A549 (cell line): Measurements from ENCODE around the gene TRIM13. TPM values are rescaled to one million over a fixed set of nuclear protein-coding genes. Genes with fewer than 3 reads are reported as not detected.

Experiments used
- ATAC-seq, 2 experiments: fragments of 200-7000 bp in 1 of 2; fragments of >200 bp in 1 of 2; cut with Nextera tagmentation in 1 of 2; cut with Tn5 transposase in 1 of 2; 3 replicates each; pipeline versions ENCODE4 v1.8.0 to v1.9.1; 2018 to 2020; ENCODE audit warnings: mild to moderate bottlenecking in 1 of 2, moderate library complexity in 1 of 2
- CTCF ChIA-PET: fragments of 300-600 bp; sonication (Branson Sonifier 250); formaldehyde crosslinking; extraction: SDS; loops from one replicate; lab custom pipeline; 2021; ENCODE audit warnings: antibody characterized with exemption, inconsistent platforms; lab: Yijun Ruan, JAX
- POLR2A ChIA-PET: fragments of 350-600 bp; formaldehyde crosslinking; extraction: SDS; loops from one replicate; lab custom pipeline; 2021; ENCODE audit warnings: antibody characterized with exemption, inconsistent platforms; lab: Yijun Ruan, JAX
- DNase-seq, 2 experiments: peaks; one replicate each; pipeline versions ENCODE4 v3.0.0 to v3.0.0-alpha.2; 2011 to 2016; ENCODE audit warnings: low read depth in 1 of 2, low spot score in 1 of 2
- FAIRE-seq: peaks from 2 replicates; lab custom pipeline; 2011; peaks lifted over from hg19 to GRCh38; lab: Jason Lieb, UNC
- H3K27ac ChIP-seq, 2 experiments: fragments of >200 bp; sonication (Bioruptor Twin); formaldehyde crosslinking; 3 replicates each; pipeline ENCODE4 v1.5.1; 2016 to 2017
- H3K4me1 ChIP-seq: fragments of >200 bp; sonication (Bioruptor Twin); formaldehyde crosslinking; 3 replicates; pipeline ENCODE4 v1.6.1; 2016
- H3K4me2 ChIP-seq: fragments of >200 bp; sonication (Bioruptor Twin); formaldehyde crosslinking; 3 replicates; pipeline ENCODE4 v1.6.1; 2016
- H3K4me3 ChIP-seq: fragments of >200 bp; sonication (Bioruptor Twin); formaldehyde crosslinking; 3 replicates; pipeline ENCODE4 v1.5.1; 2016
- H3K9me3 ChIP-seq: fragments of >200 bp; sonication (Bioruptor Twin); formaldehyde crosslinking; 3 replicates; pipeline ENCODE4 v1.6.1; 2016
- CBX8 ChIP-seq: fragments of 200-600 bp; sonication (generic); IDR thresholded peaks from 2 replicates; pipeline ENCODE4 v1.6.1; 2016
- EHF ChIP-seq: fragments of 250-450 bp; sonication (Bioruptor Pico); IDR thresholded peaks from 2 replicates; pipeline ENCODE4 v1.5.0; 2020; ENCODE audit warnings: mild to moderate bottlenecking
- EHMT2 ChIP-seq: fragments of 200-600 bp; sonication (generic); IDR thresholded peaks from 2 replicates; pipeline ENCODE4 v1.6.1; 2016; ENCODE audit warnings: antibody characterized with exemption, low read depth, mild to moderate bottlenecking, moderate library complexity
- ESRRA ChIP-seq: fragments of 150-350 bp; IDR thresholded peaks from 2 replicates; pipeline ENCODE4 v1.6.1; 2014; ENCODE audit warnings: mild to moderate bottlenecking, low read length, borderline replicate concordance
- FOSL2 ChIP-seq, 2 experiments: fragments of 450-650 bp in 1 of 2; fragments of >200 bp in 1 of 2; sonication (Bioruptor Twin) in 1 of 2; formaldehyde crosslinking; IDR thresholded peaks; 2 replicates each; pipeline versions ENCODE4 v1.5.0 to v1.6.1; 2016 to 2020; ENCODE audit warnings: mild to moderate bottlenecking in 1 of 2, moderate library complexity in 1 of 2
- FOXS1 ChIP-seq: fragments of 250-450 bp; sonication (Bioruptor Pico); IDR thresholded peaks from 2 replicates; pipeline ENCODE4 v1.5.0; 2020; ENCODE audit warnings: mild to moderate bottlenecking, moderate library complexity
- GATA3 ChIP-seq: IDR thresholded peaks from 2 replicates; pipeline ENCODE4 v1.6.1; 2012; ENCODE audit warnings: borderline replicate concordance
- HDAC2 ChIP-seq: fragments of 200-600 bp; sonication (generic); IDR thresholded peaks from 2 replicates; pipeline ENCODE4 v1.6.1; 2016
- HOXB13 ChIP-seq: fragments of 250-450 bp; sonication (Bioruptor Pico); IDR thresholded peaks from 2 replicates; pipeline ENCODE4 v1.5.0; 2020; ENCODE audit warnings: low read depth, mild to moderate bottlenecking, moderate library complexity
- KDM1A ChIP-seq: fragments of 200-600 bp; sonication (generic); IDR thresholded peaks from 2 replicates; pipeline ENCODE4 v1.6.1; 2016; ENCODE audit warnings: low read depth, mild to moderate bottlenecking
- MAFK ChIP-seq: fragments of 450-650 bp; IDR thresholded peaks from 2 replicates; pipeline ENCODE4 v1.6.1; 2014; ENCODE audit not compliant: partially characterized antibody
- MAZ ChIP-seq: fragments of 150-350 bp; IDR thresholded peaks from 2 replicates; pipeline ENCODE4 v1.6.1; 2014; ENCODE audit warnings: antibody characterized with exemption, low read depth, low read length, borderline replicate concordance
- MYC ChIP-seq: IDR thresholded peaks from 2 replicates; pipeline ENCODE4 v1.6.1; 2012; ENCODE audit warnings: mild to moderate bottlenecking, inconsistent platforms, low read length, improper control_type of control experiment, borderline replicate concordance
- NFE2L2 ChIP-seq: fragments of 150-350 bp; conservative IDR thresholded peaks from 2 replicates; pipeline ENCODE4 v1.6.1; 2014; ENCODE audit warnings: low read length
- NPAS2 ChIP-seq: fragments of 250-450 bp; sonication (Bioruptor Pico); IDR thresholded peaks from 2 replicates; pipeline ENCODE4 v1.8.0; 2022; ENCODE audit warnings: mild to moderate bottlenecking, moderate library complexity, borderline replicate concordance
- NR3C1 ChIP-seq: fragments of >200 bp; sonication (Bioruptor Twin); formaldehyde crosslinking; IDR thresholded peaks from 3 replicates; pipeline ENCODE4 v1.6.1; 2017
- POLR2A ChIP-seq: IDR thresholded peaks from 2 replicates; pipeline ENCODE4 v1.6.1; 2012; ENCODE audit warnings: mild to moderate bottlenecking, low read length
- RARB ChIP-seq: fragments of 250-450 bp; sonication (Bioruptor Pico); IDR thresholded peaks from 2 replicates; pipeline ENCODE4 v1.8.0; 2021; ENCODE audit warnings: mild to moderate bottlenecking, moderate library complexity
- RCOR1 ChIP-seq: fragments of 150-350 bp; IDR thresholded peaks from 2 replicates; pipeline ENCODE4 v1.6.1; 2014; ENCODE audit warnings: antibody characterized with exemption, low read length, low read depth
- RFX5 ChIP-seq: fragments of 450-650 bp; IDR thresholded peaks from 2 replicates; pipeline ENCODE4 v1.7.1; 2014; ENCODE audit warnings: antibody characterized with exemption, mild to moderate bottlenecking, moderate library complexity
- SMC3 ChIP-seq: fragments of >200 bp; sonication (Bioruptor Twin); formaldehyde crosslinking; IDR thresholded peaks from 3 replicates; pipeline ENCODE4 v1.6.1; 2018; ENCODE audit warnings: inconsistent platforms
- SREBF2 ChIP-seq: fragments of 450-650 bp; IDR thresholded peaks from 2 replicates; pipeline ENCODE4 v1.6.1; 2014; ENCODE audit warnings: mild to moderate bottlenecking, moderate library complexity
- ZNF302 ChIP-seq: fragments of 250-450 bp; sonication (Bioruptor Pico); IDR thresholded peaks from 2 replicates; pipeline ENCODE4 v1.9.0; 2021; ENCODE audit warnings: inconsistent platforms, mild to moderate bottlenecking, moderate library complexity
- ZSCAN20 ChIP-seq: fragments of 250-450 bp; sonication (Bioruptor Pico); IDR thresholded peaks from 2 replicates; pipeline ENCODE4 v1.8.0; 2022; ENCODE audit warnings: mild to moderate bottlenecking, moderate library complexity
- WGBS: methylation state at CpG from one replicate; pipeline ENCODE4 v1.1.6; 2017; ENCODE audit errors: missing lambda C conversion rate; 5-methylcytosine and 5-hydroxymethylcytosine counted together
- polyA plus RNA-seq, 4 experiments: library from polyadenylated mRNA; depleted of rRNA in 3 of 4; stranded (reverse); fragments of >200 nt; fragmentation: RNase III in 1 of 4; extraction: RNeasy Plus Mini Kit Qiagen cat#74134 plus additional on column Dnase treatment in 1 of 4; gene quantifications; 2 replicates in 3 of 4; 3 replicates in 1 of 4; pipeline ENCODE4 v1.2.3, GENCODE V29; 2011 to 2017
- TF ChIP-seq, protein P1 (sequence below): fragments of >200 bp; sonication (Bioruptor Twin); formaldehyde crosslinking; IDR thresholded peaks from 3 replicates; pipeline ENCODE4 v1.6.1; 2016
- TF ChIP-seq, protein P2 (sequence below): IDR thresholded peaks from 2 replicates; pipeline ENCODE4 v1.6.1; 2012
- TF ChIP-seq, protein P3 (sequence below): fragments of 250-450 bp; sonication (Bioruptor Pico); IDR thresholded peaks from 2 replicates; pipeline ENCODE4 v1.5.0; 2020; ENCODE audit warnings: low read depth, mild to moderate bottlenecking, moderate library complexity
- TF ChIP-seq, protein P4 (sequence below): IDR thresholded peaks from 2 replicates; pipeline ENCODE4 v1.6.1; 2012; ENCODE audit warnings: low read depth, borderline replicate concordance
- TF ChIP-seq, protein P5 (sequence below): fragments of >200 bp; sonication (Bioruptor Twin); formaldehyde crosslinking; IDR thresholded peaks from 2 replicates; pipeline ENCODE4 v1.6.1; 2016
- TF ChIP-seq, protein P6 (sequence below): fragments of 150-350 bp; IDR thresholded peaks from 2 replicates; pipeline ENCODE4 v1.6.1; 2014; ENCODE audit warnings: low read depth, mild to moderate bottlenecking, low read length

TRIM13 gene
- polyA plus RNA-seq, 2 of the 4 experiments (the other 2 are of a cell fraction): 10.9 to 22.4 TPM

DNA sequence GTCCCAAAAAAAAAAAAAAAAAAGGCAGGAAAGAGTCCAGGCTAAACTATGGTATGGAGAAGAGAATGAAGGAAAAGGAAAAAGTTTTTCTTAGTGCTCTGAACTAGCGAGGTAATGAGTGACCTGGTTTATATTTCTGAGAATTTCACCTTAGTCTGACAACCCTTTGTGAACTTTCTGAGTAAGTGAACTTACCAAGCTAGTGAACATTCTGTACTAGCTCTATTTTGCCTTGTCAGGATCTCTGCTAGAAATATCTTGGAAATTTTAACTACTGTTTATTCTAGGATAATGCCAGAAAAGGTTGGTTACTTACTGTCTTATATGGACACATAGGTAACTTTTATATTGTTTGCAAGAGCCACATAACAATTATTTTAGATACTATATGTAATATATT lies 4.4 kb downstream of the TRIM13 start:
- TF ChIP-seq, protein P1, sequence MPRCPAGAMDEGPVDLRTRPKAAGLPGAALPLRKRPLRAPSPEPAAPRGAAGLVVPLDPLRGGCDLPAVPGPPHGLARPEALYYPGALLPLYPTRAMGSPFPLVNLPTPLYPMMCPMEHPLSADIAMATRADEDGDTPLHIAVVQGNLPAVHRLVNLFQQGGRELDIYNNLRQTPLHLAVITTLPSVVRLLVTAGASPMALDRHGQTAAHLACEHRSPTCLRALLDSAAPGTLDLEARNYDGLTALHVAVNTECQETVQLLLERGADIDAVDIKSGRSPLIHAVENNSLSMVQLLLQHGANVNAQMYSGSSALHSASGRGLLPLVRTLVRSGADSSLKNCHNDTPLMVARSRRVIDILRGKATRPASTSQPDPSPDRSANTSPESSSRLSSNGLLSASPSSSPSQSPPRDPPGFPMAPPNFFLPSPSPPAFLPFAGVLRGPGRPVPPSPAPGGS: no peak
- TF ChIP-seq, protein P2, sequence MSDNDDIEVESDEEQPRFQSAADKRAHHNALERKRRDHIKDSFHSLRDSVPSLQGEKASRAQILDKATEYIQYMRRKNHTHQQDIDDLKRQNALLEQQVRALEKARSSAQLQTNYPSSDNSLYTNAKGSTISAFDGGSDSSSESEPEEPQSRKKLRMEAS: no peak
- TF ChIP-seq, protein P3, sequence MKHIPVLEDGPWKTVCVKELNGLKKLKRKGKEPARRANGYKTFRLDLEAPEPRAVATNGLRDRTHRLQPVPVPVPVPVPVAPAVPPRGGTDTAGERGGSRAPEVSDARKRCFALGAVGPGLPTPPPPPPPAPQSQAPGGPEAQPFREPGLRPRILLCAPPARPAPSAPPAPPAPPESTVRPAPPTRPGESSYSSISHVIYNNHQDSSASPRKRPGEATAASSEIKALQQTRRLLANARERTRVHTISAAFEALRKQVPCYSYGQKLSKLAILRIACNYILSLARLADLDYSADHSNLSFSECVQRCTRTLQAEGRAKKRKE (CRISPR knock-in tag): no peak
- TF ChIP-seq FOXS1 (CRISPR knock-in tag) (no peak), HOXB13 (CRISPR knock-in tag) (no peak), EHMT2 (no peak), NPAS2 (CRISPR knock-in tag) (no peak), RARB (CRISPR knock-in tag) (no peak), ZSCAN20 (CRISPR knock-in tag) (no peak), HDAC2 (no peak)
- TF ChIP-seq, protein P4, sequence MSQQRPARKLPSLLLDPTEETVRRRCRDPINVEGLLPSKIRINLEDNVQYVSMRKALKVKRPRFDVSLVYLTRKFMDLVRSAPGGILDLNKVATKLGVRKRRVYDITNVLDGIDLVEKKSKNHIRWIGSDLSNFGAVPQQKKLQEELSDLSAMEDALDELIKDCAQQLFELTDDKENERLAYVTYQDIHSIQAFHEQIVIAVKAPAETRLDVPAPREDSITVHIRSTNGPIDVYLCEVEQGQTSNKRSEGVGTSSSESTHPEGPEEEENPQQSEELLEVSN: no peak
- ChIA-PET POLR2A (no interaction called here), CTCF (no interaction called here)
- Histone ChIP-seq H3K4me3 (no peak overlapping the region), H3K4me1 (peaks cover 19% of the 10 kb centered on the region), H3K27ac (no peak overlapping the region; a peak in 1 of 6 replicates), H3K4me2 (no peak overlapping the region; the same call in 2 of the 3 replicates), H3K9me3 (no peaks in the 10 kb centered on the region)
- FAIRE-seq: no peak
- no peak for ATAC-seq
- 91% methylated on average over 1 of the region's 1 CpG for WGBS
- DNase-seq: no peak

DNA sequence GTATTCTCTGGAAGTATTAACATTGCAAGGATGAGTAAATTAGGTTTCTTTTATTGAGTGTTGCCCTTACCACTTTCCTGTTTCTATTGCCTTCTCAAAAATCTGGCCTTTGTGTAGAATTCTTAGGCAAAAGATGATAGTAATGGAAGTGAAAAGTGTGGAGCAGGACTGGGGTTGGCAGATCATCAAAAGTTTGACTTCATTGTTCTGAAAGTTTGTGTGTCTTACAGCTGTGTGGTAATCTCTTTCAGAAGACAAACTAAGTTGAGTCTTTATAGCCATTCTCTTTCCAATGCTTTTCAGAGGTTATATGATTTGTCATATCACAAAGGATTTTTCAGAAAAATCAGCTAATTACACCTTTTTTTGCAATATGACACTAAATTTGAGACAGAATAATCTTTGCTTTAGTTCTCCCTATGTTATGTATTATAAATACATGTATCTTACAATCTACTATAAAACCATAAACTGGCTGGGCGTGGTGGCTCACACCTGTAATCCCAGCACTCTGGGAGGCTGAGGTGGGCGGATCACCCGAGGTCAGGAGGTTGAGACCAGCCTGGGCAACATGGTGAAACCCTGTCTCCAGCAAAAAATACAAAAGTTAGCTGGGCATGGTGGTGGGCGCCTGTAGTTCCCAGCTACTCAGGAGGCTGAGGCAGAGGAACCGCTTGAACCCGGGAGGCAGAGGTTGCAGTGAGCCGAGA lies 9.7 kb downstream of the TRIM13 start:
- Histone ChIP-seq H3K9me3 (no peaks in the 10 kb centered on the region), H3K27ac (no peak overlapping the region), H3K4me2 (no peak overlapping the region), H3K4me1 (no peaks in the 10 kb centered on the region; the same call in 2 of the 3 replicates), H3K4me3 (no peak overlapping the region)
- DNase-seq (no peak), FAIRE-seq (no peak), ATAC-seq (no peak)
- POLR2A ChIA-PET: interaction anchor here (1.5 kb wide), 1 partner anchor 9 kb away, joined by 4 read pairs; the partner anchor contains the start of gene TRIM13
- WGBS: 92% methylated on average over 7 of the region's 7 CpGs
- CTCF ChIA-PET: interaction anchor here (1.4 to 3.6 kb wide), 2 partner anchors 10 to 37 kb away, joined by 3 to 18 read pairs; partner anchors contain the start of gene TRIM13
- TF ChIP-seq CBX8 (no peak), KDM1A (no peak), RFX5 (no peak), MAZ (no peak), POLR2A (no peak), MYC (no peak)
- TF ChIP-seq, protein P5, sequence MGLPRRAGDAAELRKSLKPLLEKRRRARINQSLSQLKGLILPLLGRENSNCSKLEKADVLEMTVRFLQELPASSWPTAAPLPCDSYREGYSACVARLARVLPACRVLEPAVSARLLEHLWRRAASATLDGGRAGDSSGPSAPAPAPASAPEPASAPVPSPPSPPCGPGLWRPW: no peak

DNA sequence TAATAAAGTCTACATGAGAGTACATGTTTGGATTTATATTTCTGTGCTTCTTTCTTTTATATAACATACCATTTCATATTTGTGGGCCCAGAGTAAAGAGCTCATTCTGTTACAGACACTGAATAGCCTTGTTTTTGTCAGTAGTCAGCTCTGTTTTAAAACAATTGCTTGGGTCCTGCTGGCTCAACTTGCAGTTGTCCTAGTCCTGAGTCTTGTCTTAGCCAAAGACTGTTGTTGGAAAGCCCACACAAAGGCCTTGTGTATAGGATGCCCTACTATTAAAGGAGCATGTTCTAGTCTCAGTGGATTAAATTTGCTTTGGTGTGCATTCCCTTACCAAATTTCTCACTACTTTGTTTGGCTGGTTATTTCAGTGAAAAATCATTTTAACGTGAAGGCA lies 14.6 kb downstream of the TRIM13 start:
- ChIA-PET POLR2A (no interaction called here), CTCF (interaction anchor here (1.2 kb wide), 1 partner anchor 900 kb away, joined by 3 read pairs; no protein-coding TSS in a partner anchor)
- no peak for FAIRE-seq
- TF ChIP-seq HOXB13 (CRISPR knock-in tag) (no peak), GATA3 (no peak), SMC3 (no peak), NR3C1 (no peak), ESRRA (no peak), KDM1A (no peak), EHF (no peak), MAFK (no peak), SREBF2 (no peak), FOSL2 (IDR thresholded peaks at IDR 0.05) (no peak), FOSL2 (CRISPR knock-in tag; IDR thresholded peaks at IDR 0.05) (no peak), CBX8 (no peak), NFE2L2 (no peak), POLR2A (no peak), RCOR1 (no peak), ZNF302 (CRISPR knock-in tag) (no peak)
- TF ChIP-seq, protein P1: no peak
- TF ChIP-seq, protein P6, sequence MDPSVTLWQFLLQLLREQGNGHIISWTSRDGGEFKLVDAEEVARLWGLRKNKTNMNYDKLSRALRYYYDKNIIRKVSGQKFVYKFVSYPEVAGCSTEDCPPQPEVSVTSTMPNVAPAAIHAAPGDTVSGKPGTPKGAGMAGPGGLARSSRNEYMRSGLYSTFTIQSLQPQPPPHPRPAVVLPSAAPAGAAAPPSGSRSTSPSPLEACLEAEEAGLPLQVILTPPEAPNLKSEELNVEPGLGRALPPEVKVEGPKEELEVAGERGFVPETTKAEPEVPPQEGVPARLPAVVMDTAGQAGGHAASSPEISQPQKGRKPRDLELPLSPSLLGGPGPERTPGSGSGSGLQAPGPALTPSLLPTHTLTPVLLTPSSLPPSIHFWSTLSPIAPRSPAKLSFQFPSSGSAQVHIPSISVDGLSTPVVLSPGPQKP: no peak

More for the DNA sequence above, 14.6 kb downstream of the TRIM13 start:
- Histone ChIP-seq H3K27ac (no peak overlapping the region), H3K9me3 (no peaks in the 10 kb centered on the region), H3K4me1 (no peaks in the 10 kb centered on the region), H3K4me2 (no peak overlapping the region), H3K4me3 (no peak overlapping the region)
- no peak for DNase-seq
- ATAC-seq: no peak
- WGBS: 89% methylated on average over 1 of the region's 1 CpG
